T-helper 17 cell (primary cell): ENCODE results near the gene SRPRB. TPM values are rescaled to one million over a fixed set of nuclear protein-coding genes. Genes with fewer than 3 reads are reported as not detected.

ENCODE experiments used
- ATAC-seq: fragments of 150-1000 bp; cut with Tn5 transposase; 2 replicates; pipeline ENCODE4 v1.10.0; 2021; ENCODE audit warnings: mild to moderate bottlenecking, moderate library complexity
- DNase-seq, 3 donors: peaks; one replicate each; pipeline versions ENCODE4 v3.0.0 to v3.0.0-alpha.2; 2020 to 2021
- H3K9me3 ChIP-seq: one replicate; pipeline ENCODE4 v1.7.0; 2013; ENCODE audit warnings: low read length, mild to moderate bottlenecking; ENCODE audit not compliant: control insufficient read depth, poor library complexity, severe bottlenecking
- H3K27ac Mint-ChIP-seq: one replicate; pipeline ENCODE4 v1.8.0; 2022; ENCODE audit warnings: mild to moderate bottlenecking, moderate library complexity, mixed read lengths
- H3K27me3 Mint-ChIP-seq: one replicate; pipeline ENCODE4 v1.8.0; 2022; ENCODE audit warnings: mixed read lengths
- H3K36me3 Mint-ChIP-seq: one replicate; pipeline ENCODE4 v1.8.0; 2022; ENCODE audit warnings: low read depth, mixed read lengths
- H3K4me1 Mint-ChIP-seq: one replicate; pipeline ENCODE4 v1.8.0; 2022; ENCODE audit warnings: mild to moderate bottlenecking, mixed read lengths
- H3K4me3 Mint-ChIP-seq: one replicate; pipeline ENCODE4 v1.8.0; 2022; ENCODE audit warnings: mild to moderate bottlenecking, moderate library complexity, mixed read lengths
- total RNA-seq, 4 donors: library from RNA in 2 of 4; stranded (reverse) in 2 of 4; gene quantifications; one replicate each; pipeline ENCODE4 v1.2.3 and lab custom pipeline; 2022 to 2026

Gene SRPRB
- total RNA-seq, 2 donors from 2014 or later, result 34.5 to 37.3 TPM

DNA sequence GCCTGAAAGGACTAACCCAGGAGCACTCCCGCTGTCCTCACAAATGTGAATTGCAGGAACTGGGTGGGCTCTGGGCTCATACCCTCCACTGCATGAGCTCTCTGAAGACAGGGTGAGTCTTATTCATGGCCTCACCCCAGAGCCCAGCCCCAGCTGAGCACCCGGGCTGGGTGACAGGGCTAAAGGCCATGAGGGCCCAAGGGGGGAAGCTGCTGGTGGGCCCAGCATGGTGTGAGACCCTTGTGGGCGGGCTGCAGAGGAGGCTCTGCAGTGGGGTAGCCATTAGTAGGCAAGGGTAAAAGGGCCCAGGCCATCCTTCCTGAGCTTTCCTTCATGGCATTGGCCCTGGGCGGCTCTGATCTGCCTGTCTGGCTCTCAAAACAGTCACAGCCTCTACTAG is 30.3 kb downstream of the SRPRB start:
- DNase-seq (no peak), ATAC-seq (no peak)
- no peak overlapping the region for H3K27ac Mint-ChIP-seq
- peaks cover 4% of the 10 kb centered on the region for H3K4me1 Mint-ChIP-seq
- H3K4me3 Mint-ChIP-seq, result no peak overlapping the region
- H3K9me3 ChIP-seq, result no peaks in the 10 kb centered on the region
- H3K27me3 Mint-ChIP-seq, result peaks cover 35% of the 10 kb centered on the region
- H3K36me3 Mint-ChIP-seq, result peaks cover 4% of the 10 kb centered on the region

DNA sequence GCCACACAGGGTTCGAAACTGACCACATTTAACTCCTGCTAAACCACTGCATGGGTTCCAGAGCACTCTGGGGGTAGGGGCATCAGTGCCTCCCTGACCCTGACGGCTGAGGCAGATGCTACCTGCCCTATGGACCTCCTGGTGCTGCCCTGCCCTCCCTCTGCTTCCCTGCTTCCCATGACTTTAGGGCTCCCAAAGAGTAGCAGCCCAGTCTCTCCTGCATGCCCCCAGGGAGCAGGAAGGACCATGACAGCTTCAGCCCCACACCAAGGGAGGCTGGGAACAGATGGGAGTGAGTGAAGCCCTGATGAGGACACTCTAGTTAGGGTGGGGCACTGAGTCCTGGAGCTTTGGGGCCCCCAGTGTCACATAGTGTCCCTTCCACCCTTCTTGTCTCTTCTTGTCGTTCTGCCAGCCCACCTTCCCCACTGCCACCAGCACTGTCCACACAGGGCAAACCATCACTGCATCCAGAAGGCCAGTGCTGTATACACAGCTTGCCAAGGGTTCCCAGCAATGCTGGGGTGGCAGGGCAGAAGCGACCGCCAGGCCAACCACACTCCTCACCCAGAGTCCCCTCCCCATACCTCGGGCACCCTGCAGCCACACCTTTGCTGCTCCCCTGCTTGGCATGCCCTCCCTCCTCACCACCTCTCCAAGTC is 31.0 kb downstream of the SRPRB start:
- ATAC-seq (no peak), DNase-seq (no peak)
- Mint-ChIP-seq H3K4me3 (no peak overlapping the region), H3K27me3 (peaks cover 35% of the 10 kb centered on the region), H3K27ac (no peak overlapping the region), H3K4me1 (peaks cover 4% of the 10 kb centered on the region), H3K36me3 (peaks cover 4% of the 10 kb centered on the region)
- H3K9me3 ChIP-seq, result no peaks in the 10 kb centered on the region

DNA sequence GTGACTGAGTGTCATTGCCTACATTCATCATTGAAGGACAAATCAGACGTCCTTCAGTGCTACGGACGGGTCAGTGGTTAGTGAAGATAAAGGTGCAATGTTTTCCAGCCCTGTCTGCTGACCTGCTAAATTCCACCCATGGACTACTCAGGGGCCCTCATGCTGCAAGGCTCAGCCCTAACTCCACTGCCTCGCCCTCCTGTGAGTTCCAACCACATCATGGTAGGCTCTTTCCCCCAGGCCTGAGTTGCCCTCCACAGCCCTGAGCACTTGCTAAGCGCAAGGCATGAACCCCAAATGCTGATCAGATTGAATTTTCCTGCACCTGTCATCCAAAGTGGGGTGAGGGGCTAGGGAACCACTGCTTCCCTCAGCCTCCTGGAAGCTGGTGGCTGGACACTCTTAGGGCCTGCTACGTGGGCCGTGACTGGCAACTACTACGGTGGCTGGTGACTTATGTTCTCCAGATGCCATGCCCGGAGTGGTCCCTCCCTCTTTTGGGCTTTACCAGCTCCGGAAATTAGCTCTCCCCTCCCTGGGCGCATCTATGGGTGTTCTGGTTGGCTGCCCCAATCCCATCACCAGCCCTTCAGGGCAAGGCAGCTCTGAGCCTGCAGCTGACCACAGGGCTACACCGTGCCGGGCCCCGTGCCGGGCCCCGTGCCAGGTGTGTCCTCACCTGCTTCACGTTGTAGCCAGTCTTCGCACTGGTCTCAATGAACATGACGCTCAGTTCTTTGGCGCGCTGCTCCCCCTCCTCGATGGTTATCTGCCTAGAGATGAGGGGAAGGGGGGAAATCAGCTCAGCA is 32.1 kb downstream of the SRPRB start:
- ATAC-seq (no peak), DNase-seq (no peak)
- Mint-ChIP-seq H3K4me3 (no peak overlapping the region), H3K27me3 (peaks cover 41% of the 10 kb centered on the region), H3K27ac (no peak overlapping the region), H3K4me1 (peaks cover 5% of the 10 kb centered on the region), H3K36me3 (peaks cover 4% of the 10 kb centered on the region)
- H3K9me3 ChIP-seq, result no peaks in the 10 kb centered on the region

DNA sequence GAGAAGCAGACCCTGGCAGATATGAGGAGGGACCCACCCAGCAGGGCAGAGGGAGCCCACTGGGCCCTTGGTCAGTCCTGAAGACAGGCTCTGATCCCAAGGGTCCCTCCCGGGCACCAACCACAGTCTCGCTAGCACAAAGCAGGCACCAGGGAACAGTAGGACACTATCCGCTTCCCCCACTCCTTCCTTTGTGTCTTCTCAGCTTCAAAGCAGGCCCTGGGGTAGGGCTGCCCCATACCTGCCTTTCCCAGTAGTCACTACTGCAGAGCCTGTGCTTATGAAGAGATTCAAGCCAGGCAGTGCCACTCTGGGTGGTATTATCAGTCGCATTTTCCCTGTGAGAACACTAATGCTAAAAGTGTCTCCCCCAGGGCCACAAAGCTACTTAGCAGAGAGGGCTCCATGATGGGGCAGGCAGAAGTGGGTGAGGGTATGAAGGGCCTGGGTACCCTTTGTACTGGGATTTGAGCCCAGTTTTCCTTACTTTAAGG is 32.7 kb downstream of the SRPRB start:
- DNase-seq (no peak), ATAC-seq (no peak)

DNA sequence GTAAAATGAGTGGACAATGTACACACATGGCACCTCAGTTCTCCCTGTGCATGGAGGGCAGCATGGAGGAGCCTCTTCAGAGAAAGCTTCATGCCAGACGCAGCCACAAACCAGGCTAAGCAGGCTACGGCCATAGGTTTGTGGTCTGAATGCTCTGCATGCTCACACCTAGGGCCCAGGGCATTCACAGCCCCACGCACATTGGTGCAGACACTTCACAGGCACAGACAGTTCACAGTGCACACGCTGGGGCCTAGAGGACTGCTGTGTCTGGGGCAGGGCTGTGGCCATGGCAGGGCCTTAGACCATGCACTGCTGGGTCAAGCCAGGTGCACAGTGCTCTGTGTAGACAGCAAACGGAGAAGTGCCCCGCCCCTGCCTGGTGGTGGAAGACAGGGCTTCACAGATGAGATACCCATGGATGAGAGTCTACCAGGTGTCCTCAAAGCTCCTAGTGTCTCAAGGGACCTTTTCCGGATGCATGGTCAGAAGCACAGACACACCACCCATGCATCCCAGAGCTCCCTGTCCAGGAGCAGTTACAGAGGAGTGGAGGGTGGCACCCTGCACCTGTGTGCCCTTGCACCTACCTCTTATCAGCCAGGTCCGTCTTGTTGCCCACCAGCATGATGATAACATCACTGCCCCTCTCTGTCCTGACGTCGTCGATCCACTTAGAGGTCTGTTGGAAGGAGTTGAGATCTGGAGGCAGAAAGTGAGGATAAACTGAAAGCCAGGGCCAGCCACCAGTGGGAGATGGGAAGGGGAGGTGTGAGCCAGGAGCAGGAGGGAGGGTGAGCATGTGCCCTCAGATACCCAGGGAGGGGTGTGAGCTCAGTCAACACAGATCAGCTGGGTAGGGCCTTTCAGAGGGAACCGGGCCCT is 33.5 kb downstream of the SRPRB start:
- ATAC-seq (no peak), DNase-seq (no peak)
- Mint-ChIP-seq H3K27ac (no peak overlapping the region), H3K4me3 (no peak overlapping the region), H3K4me1 (peaks cover 8% of the 10 kb centered on the region), H3K27me3 (peaks cover 36% of the 10 kb centered on the region), H3K36me3 (peaks cover 4% of the 10 kb centered on the region)
- no peaks in the 10 kb centered on the region for H3K9me3 ChIP-seq

More for the DNA sequence above, 32.7 kb downstream of the SRPRB start:
- H3K27me3 Mint-ChIP-seq, result peaks cover 39% of the 10 kb centered on the region
- H3K27ac Mint-ChIP-seq, result no peak overlapping the region
- peaks cover 4% of the 10 kb centered on the region for H3K36me3 Mint-ChIP-seq
- H3K4me1 Mint-ChIP-seq, result peaks cover 5% of the 10 kb centered on the region
- no peak overlapping the region for H3K4me3 Mint-ChIP-seq
- H3K9me3 ChIP-seq, result no peaks in the 10 kb centered on the region

DNA sequence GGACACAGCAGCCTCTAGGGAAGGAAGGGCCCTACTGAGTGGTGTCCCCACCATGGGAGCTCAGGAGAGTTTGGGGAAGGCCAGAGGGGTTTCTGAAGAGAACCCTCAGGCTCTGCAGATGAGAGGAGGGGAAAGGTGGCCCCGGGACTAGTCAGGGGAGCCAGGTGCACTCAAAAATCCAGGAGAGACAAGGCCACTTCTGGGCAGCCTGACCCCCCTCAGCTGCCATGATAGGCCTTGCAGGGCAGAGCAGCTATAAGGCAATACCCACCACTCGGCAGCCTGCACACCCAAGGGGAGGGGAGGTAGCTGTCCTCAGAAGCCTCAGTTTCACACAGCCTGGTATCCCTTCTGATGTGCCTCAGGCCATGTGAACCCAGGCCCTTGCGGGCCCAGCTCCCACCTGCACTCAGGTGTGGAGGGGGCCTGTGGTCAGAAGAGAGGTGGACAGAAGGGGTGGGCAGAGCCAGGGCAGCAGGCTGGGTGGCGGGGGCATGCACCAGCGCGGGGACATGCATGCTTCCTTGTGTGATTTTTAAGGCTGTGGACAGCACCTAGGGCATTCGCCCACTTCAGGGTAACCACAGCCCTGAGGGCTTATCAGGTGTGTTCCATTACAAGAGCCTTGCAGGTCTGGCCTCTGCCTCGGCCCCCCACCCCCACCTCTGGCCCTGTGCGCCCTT is 34.6 kb downstream of the SRPRB start:
- Mint-ChIP-seq H3K4me3 (no peak overlapping the region), H3K27ac (no peak overlapping the region), H3K27me3 (peaks cover 36% of the 10 kb centered on the region), H3K36me3 (peaks cover under 1% of the 10 kb centered on the region), H3K4me1 (peaks cover 6% of the 10 kb centered on the region)
- DNase-seq (no peak), ATAC-seq (no peak)
- no peaks in the 10 kb centered on the region for H3K9me3 ChIP-seq

DNA sequence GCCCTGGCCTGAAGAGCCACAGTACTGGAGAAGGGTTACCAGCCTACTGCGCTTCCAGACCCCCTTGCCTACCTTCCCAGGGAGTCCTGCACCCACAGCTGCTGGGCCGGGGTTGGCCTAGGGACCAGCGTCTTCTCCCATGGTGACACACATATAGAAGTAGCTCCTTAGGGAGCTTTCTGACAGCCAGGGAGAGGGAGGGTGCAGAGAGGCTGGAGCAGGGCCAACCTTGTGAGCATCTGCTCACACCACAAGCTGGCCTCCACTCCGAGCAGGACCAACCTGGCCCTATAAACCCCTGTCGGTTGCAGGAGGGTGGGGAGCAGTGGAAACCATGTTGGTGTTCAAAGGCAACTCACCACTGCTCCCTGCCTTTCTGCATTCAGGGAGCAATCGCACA is 35.2 kb downstream of the SRPRB start:
- Mint-ChIP-seq H3K4me1 (peaks cover 6% of the 10 kb centered on the region), H3K27me3 (peaks cover 34% of the 10 kb centered on the region), H3K27ac (no peak overlapping the region), H3K36me3 (no peaks in the 10 kb centered on the region), H3K4me3 (no peak overlapping the region)
- no peak for DNase-seq
- no peaks in the 10 kb centered on the region for H3K9me3 ChIP-seq
- ATAC-seq, result no peak

DNA sequence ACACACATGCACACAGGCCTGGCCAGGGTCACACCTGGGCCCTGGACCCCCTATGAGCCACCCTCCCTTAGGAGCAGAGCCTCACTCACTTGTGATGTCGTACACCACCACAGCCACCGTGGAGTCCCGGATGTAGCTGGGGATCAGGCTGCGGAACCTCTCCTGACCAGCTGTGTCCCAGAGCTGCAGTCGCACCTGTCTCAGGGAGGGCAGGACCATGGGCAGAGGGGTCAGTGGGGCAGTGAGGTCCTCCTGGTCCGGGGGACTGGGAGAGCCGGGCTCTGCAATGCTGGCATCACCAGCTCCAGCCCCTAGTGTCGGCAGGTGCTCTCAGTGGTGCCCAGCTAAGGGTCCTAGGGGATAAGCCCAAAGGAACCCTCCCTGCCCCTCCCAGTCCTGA is 35.6 kb downstream of the SRPRB start:
- ATAC-seq (no peak), DNase-seq (no peak)
- Mint-ChIP-seq H3K4me1 (peaks cover 6% of the 10 kb centered on the region), H3K27me3 (peaks cover 35% of the 10 kb centered on the region), H3K4me3 (no peak overlapping the region), H3K36me3 (no peaks in the 10 kb centered on the region), H3K27ac (no peak overlapping the region)
- no peaks in the 10 kb centered on the region for H3K9me3 ChIP-seq

DNA sequence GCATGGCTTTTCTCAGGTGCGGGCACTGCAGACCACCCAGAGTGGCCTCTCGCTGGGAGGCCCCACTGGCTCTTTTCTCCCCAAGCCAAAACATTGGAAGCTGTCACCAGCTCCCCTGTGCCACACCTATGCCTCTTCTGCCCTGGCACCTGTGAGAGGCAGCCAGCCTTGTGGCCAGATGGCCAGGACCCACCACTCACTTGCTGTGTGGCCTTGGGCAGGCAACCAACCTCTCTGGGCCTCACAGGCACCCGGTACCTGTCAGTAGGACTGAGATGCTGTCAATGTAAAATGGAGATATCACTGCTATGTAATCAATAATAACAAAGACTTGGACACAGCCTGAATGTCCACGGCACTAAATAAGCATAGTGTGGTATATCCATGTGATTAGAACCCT is 36.5 kb downstream of the SRPRB start:
- Mint-ChIP-seq H3K4me1 (peaks cover 6% of the 10 kb centered on the region), H3K36me3 (no peaks in the 10 kb centered on the region), H3K4me3 (no peak overlapping the region), H3K27me3 (peaks cover 36% of the 10 kb centered on the region), H3K27ac (no peak overlapping the region)
- DNase-seq, result no peak
- ATAC-seq, result no peak
- H3K9me3 ChIP-seq, result no peaks in the 10 kb centered on the region

DNA sequence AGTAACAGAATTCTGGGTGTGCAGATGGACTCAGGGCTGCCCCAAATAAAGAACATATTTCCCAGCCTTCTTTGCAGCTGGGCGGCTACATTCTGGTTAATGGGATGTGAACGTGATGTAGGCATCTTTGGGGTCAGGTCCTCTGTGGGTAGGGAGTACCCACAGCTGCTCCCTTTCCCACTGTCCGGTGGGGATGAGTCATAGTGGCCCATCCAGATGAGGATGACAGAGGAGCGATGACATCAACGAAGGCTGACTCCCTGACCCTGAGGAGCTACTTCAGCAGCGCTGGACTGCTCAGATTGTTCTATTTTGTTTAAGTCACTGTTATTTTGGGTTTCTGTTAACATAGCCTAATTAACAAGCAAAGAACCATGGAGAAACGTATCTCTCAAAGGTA is 38.0 kb downstream of the SRPRB start:
- H3K36me3 Mint-ChIP-seq, result no peaks in the 10 kb centered on the region
- H3K4me3 Mint-ChIP-seq, result no peak overlapping the region
- H3K27me3 Mint-ChIP-seq, result peaks cover 42% of the 10 kb centered on the region
- ATAC-seq (no peak), DNase-seq (no peak)
- peaks cover 6% of the 10 kb centered on the region for H3K4me1 Mint-ChIP-seq
- no peak overlapping the region for H3K27ac Mint-ChIP-seq
- no peaks in the 10 kb centered on the region for H3K9me3 ChIP-seq

DNA sequence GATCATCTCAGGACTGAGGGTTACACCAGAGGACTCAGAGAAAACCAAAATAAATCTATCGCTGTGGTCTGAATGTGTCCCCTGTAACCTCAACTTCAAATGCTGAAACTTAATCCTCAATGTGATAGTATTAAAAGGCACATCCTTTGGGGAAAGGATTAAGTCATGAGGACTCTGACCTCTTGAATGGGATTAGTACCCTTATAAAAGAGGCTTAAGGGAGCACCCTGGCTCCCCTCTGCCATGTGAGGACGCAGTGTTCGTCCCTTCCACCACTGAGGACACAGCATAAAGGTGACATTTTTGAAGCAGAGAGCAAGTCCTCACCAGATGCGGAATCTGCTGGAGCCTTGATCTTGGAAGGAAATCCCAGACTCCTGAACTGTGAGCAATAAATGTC is 39.5 kb downstream of the SRPRB start:
- no peak overlapping the region for H3K4me3 Mint-ChIP-seq
- H3K27me3 Mint-ChIP-seq, result peaks cover 45% of the 10 kb centered on the region
- no peaks in the 10 kb centered on the region for H3K9me3 ChIP-seq
- no peaks in the 10 kb centered on the region for H3K36me3 Mint-ChIP-seq
- no peak for DNase-seq
- peaks cover 6% of the 10 kb centered on the region for H3K4me1 Mint-ChIP-seq
- no peak overlapping the region for H3K27ac Mint-ChIP-seq
- no peak for ATAC-seq

DNA sequence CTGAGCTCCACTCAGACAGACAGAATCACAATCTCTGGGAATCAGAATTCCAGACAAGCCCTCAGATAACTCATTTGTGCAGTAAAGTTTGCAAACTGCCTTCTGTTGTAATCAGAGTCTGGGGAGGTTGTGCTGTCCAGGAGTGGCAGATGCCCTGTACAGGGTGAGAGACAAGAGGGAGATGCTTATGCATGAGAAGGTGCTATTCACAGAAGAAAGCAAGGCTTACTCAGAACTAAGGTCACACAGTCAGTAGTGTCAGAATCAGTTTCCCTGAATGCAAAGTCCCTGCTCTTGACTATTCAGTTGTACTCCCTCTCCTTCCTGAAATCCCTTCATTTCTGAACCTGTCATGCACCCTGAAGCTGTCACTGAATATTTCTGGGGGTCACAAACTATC is 43.7 kb downstream of the SRPRB start:
- H3K36me3 Mint-ChIP-seq, result no peaks in the 10 kb centered on the region
- DNase-seq (no peak), ATAC-seq (no peak)
- no peaks in the 10 kb centered on the region for H3K9me3 ChIP-seq
- no peak overlapping the region for H3K4me3 Mint-ChIP-seq
- H3K4me1 Mint-ChIP-seq, result no peaks in the 10 kb centered on the region
- peaks cover 37% of the 10 kb centered on the region for H3K27me3 Mint-ChIP-seq
- no peak overlapping the region for H3K27ac Mint-ChIP-seq

DNA sequence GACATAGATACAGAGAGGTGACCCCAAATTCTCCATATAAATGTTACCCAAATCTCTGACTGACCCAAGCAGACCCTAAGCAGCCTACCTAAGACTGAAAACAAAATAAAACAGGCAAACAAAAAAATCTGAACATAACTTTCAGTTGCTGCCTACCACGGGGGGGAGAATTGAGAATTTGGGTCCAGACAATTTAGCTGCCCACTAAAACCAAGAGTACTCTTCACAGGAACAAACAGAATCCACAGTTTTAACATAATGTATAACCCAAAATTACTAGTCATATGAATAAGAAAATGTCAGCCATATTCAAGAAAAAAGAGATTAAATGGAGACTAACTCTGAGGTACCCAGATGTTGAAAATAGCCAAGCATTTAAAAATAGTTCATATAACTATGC is 44.4 kb downstream of the SRPRB start:
- no peak overlapping the region for H3K4me3 Mint-ChIP-seq
- no peaks in the 10 kb centered on the region for H3K9me3 ChIP-seq
- DNase-seq, result no peak
- no peaks in the 10 kb centered on the region for H3K4me1 Mint-ChIP-seq
- no peak overlapping the region for H3K27ac Mint-ChIP-seq
- peaks cover 34% of the 10 kb centered on the region for H3K27me3 Mint-ChIP-seq
- H3K36me3 Mint-ChIP-seq, result no peaks in the 10 kb centered on the region
- ATAC-seq, result no peak
